Endothelial cell of hepatic sinusoid (primary cell): Measurements from ENCODE around the gene AKR1C4.
"Not testable (repeated sequence)": the region's sequence is repeated elsewhere in the genome, so short reads cannot be mapped to it uniquely, and the experiment has no call there.

Experiments used
- in situ Hi-C: cut with HindIII; loops from 2 replicates; pipeline ENCODE4 v1.10.0; 2017; ENCODE audit warnings: low sequenced_read_pairs

The AKR1C4 gene

DNA sequence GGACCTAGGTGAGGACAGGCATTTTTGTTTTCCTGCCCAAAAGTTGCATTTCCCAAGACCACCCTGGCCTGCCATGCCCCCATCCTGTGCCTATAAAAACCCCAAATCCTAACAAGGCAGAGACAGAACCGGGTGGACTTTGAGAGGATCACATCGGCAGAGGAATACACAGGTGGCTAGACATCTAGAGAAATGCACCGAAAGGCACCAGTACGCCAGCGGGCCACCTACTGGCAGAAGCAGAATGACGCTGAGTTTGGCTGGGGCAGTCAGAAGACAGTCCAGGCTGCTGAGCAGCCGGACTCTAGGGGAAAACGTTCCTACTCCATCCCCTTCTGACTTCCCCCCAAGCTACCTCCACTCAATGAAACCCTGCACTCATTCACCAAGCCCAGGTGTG, 2.8 kb downstream of the AKR1C4 start:
- in situ Hi-C loops: no loop called here

DNA sequence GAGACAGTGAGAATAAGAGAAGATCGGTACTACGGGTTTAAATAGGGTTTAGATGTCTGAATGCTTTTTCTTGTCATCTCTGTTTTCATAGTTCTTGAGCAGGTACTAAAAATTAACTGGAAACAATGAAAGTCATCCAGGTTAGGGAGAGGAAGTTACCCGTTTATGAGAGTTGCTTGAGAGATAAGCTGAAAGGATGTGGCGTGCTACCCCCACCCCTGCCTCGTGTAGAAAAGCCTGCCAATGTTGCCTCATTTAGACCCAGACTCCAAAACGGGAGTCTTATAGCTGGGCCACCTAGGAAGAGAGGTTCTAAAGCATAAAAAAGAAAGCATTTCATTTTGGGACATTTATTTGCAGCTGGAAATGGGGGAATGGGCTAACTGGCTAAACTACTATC, 10.2 kb downstream of the AKR1C4 start:
- in situ Hi-C loops: loop anchor here (5.0 kb wide), 1 partner anchor 59 kb away; no protein-coding TSS in a partner anchor

- in situ Hi-C loops: loop anchor here (5.0 kb wide), 1 partner anchor 62 kb away; no protein-coding TSS in a partner anchor
These were observed 13.1 kb downstream of the AKR1C4 start for GRCh38 chr10:5209776-5210175.

DNA sequence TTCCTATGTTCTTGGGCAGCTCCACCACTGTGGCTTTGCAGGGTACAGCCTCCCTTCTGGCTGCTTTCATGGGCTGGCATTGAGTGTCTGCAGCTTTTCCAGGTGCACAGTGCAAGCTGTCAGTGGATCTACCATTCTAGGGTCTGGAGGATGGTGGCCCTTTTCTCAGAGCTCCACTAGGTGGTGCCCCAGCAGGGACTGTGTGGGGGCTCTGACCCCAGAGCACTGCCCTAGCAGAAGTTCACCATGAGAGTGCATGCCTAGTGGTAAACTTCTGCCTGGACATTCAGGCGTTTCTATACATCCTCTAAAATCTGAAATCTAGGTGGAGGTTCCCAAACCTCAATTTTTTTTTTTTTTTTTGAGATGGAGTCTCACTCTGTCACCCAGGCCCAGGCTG, 13.6 kb downstream of the AKR1C4 start:
- in situ Hi-C loops: not testable (repeated sequence)

GRCh38 chr10:5211696-5212536, 15.3 kb downstream of the AKR1C4 start:
- in situ Hi-C loops: no loop called here

- in situ Hi-C loops: no loop called here
These were observed 20.2 kb downstream of the AKR1C4 start for GRCh38 chr10:5216801-5217200.

DNA sequence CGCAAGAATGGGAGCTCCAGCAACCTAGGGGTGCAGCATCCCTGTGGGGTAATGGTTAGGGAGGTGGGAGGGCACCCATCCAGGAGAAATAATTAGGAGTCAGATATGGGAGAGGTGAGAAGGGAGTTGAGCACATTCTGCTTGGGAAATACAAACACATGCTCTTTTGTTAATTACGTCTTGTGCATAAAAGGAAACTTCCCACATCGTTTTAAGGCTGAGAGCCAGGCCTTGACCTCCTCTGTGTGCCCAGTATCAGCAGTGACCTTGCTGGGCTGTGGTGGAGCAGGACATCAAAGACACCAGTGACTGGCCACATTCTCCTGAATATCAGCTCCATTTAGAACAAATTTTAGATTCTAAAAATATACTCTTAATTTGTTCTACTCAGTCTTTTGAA, 22.6 kb downstream of the AKR1C4 start:
- in situ Hi-C loops: no loop called here

DNA sequence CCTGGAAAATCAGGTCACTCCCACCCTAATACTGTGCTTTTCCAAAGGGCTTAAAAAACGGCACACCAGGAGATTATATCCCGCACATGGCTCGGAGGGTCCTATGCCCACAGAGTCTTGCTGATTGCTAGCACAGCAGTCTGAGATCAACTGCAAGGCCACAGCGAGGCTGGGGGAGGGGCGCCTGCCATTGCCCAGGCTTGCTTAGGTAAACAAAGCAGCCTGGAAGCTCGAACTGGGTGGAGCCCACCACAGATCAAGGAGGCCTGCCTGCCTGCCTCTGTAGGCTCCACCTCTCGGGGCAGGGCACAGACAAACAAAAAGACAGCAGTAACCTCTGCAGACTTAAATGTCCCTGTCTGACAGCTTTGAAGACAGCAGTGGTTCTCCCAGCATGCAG, 26.3 kb downstream of the AKR1C4 start:
- in situ Hi-C loops: not testable (repeated sequence)

GRCh38 chr10:5229019-5229418, 32.4 kb downstream of the AKR1C4 start:
- in situ Hi-C loops: no loop called here

GRCh38 chr10:5233324-5233723, 36.7 kb downstream of the AKR1C4 start:
- in situ Hi-C loops: no loop called here

DNA sequence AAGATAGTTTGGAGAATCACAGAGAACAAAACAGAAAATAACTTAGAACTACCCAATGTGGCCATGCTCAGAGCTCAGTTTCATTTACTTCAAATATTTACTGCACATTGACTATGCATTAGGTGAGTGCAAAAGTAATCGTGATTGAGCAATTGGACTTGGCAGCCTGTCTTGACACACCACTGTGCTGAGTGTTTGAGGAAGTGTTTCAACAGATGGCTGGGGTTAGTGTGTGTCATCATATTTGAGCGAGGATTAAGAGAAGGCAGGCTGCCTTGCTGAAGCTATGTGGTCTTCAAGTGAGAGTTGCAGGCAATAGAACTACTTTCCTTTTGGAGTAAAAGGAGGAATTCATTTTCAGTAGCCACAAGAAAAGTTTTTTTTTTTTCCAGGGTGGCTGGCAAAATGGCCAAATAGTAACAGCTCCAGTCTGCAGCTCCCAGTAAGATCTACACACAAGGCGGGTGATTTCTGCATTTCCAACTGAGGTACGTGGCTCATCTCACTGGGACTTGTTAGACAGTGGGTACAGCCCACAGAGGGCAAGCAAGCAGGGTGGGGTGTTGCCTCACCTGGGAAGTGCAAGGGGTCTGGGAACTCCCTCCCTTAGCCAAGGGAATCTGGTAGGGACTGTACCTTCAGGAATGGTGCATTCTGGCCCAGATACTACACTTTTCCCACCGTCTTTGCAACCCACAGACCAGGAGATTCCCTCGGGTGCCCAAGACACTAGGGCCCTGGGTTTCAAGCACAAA, 37.6 kb downstream of the AKR1C4 start:
- in situ Hi-C loops: no loop called here

DNA sequence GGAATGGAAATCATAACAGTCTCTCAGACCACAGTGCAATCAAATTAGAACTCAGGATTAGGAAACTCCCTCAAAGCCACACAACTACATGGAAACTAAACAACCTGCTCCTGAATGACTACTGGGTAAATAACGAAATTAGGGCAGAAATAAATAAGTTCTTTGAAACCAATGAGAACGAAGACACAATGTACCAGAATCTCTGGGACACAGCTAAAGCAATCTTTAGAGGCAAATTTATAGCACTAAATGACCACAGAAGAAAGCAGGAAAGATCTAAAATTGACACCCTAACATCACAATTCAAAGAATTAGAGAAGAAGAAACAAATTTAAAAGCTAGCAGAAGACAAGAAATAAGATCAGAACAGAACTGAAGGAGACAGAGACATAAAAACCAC, 40.9 kb downstream of the AKR1C4 start:
- in situ Hi-C loops: not testable (repeated sequence)

DNA sequence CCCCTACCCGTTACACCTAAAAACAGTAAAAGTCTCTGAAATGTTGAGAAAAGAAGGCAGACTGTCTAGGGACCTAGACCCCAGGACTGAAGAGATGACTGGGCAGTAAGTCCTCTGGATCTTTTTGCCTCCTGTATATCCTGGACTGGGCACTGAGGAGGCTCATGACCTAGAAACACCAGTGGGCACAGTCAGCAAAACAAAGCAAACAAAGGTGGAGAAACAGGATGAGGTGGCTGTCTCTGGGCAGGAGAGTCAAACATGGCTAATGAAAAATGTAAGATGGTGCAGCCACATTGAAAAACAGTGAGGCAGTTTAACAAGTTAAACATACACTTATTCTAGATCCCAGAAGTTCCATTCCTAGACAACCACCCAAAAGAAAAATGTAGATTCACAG, 45.9 kb downstream of the AKR1C4 start:
- in situ Hi-C loops: loop anchor here (5.0 kb wide), 1 partner anchor 40 kb away; no protein-coding TSS in a partner anchor

DNA sequence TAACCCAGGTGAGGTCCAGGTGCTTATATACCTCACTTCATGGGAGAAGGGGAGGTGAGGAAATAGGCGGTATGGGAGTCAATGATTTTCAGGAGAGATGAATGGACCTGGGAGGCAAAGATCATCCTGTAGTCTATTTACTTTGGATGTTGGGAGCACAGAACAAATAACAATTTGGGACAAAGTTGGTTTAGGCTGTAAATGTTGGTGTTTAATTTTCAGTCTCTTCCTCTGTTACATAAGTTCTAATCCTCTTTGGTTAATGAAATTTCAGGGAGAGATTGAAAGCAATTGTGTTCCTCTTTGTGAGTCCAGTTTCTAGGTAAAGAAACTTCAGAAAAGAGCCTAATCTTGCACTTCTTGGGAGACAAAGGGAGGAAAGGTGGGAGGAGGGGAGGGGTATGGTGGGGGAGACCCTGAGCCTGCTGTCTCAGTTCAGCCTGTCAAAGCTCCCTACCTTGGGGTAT, 46.9 kb downstream of the AKR1C4 start:
- in situ Hi-C loops: loop anchor here (5.0 kb wide), 1 partner anchor 39 kb away; no protein-coding TSS in a partner anchor

GRCh38 chr10:5252177-5253037, 55.8 kb downstream of the AKR1C4 start:
- in situ Hi-C loops: no loop called here

- in situ Hi-C loops: no loop called here
These were observed 57.9 kb downstream of the AKR1C4 start for GRCh38 chr10:5254488-5254887.

DNA sequence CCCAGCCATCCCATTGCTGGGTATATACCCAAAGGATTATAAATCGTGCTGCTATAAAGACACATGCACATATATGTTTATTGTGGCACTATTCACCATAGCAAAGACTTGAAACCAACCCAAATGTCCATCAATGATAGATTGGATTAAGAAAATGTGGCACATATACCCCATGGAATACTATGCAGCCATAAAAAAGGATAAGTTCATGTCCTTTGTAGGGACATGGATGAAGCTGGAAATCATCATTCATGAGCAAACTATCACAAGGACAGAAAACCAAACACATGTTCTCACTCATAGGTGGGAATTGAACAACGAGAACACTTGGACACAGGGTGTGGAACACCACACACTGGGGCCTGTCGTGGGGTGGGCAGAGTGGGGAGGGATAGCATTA, 61.1 kb downstream of the AKR1C4 start:
- in situ Hi-C loops: not testable (repeated sequence)

GRCh38 chr10:5259132-5259951, 62.7 kb downstream of the AKR1C4 start:
- in situ Hi-C loops: no loop called here

DNA sequence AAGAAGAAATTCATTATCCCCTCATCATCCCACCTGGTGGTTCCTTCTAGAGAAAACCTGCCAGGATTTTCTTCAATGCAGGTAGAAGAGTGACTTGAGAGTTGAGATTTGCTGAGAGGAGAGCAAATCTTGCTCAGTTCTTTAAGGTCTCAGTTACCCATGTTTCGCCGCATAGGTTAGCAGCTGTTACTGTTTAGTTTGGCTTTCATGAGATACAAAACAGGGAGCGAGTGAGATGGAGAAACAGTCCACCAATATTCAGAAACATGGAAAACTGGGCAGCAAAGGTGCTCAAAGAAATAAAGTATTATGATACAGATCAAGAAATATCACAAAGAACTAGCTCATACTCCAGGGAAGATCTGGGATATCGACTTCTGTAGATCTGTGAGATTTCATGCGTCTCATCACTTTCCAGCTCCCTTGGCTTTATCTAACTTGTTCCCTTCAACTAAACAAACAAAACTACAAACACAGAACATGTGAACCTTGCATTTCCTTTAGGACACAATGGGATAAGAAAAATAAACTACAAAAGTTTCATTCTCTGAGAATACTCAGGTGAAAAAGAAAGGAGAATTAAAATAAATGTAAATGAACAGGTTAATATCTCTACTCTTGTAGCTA, 63.4 kb downstream of the AKR1C4 start:
- in situ Hi-C loops: no loop called here

- in situ Hi-C loops: no loop called here
These were observed 64.2 kb downstream of the AKR1C4 start for GRCh38 chr10:5260828-5261227.
